ENCODE measurements around the gene SMIM11. TPM values are rescaled to one million over a fixed set of nuclear protein-coding genes. Genes with fewer than 3 reads are reported as not detected.
"Not testable (repeated sequence)": the region's sequence is repeated elsewhere in the genome, so short reads cannot be mapped to it uniquely, and the experiment has no call there.

The SMIM11 gene
- total RNA-seq, 1 donor from 2014 or later = 1.6 TPM

GRCh38 chr21:34383724-34384415, 8.6 kb downstream of the SMIM11 start:
- not testable (repeated sequence) for H3K9me3 ChIP-seq (ENCODE audit: insufficient read depth, low read depth, low read length); H3K27ac Mint-ChIP-seq (ENCODE audit: unreplicated experiment); H3K9ac ChIP-seq (ENCODE audit: low read length); H3K27me3 Mint-ChIP-seq (ENCODE audit: low read depth, unreplicated experiment); H3K36me3 Mint-ChIP-seq (ENCODE audit: low read depth, unreplicated experiment); H3K4me1 Mint-ChIP-seq (ENCODE audit: low read depth, unreplicated experiment); H3K27ac ChIP-seq (ENCODE audit: low read depth, low read length); H3K4me3 Mint-ChIP-seq (ENCODE audit: unreplicated experiment); H3K9me3 Mint-ChIP-seq (ENCODE audit: unreplicated experiment); H4K20me1 ChIP-seq (ENCODE audit: insufficient read depth, low read length); H3K79me2 ChIP-seq (ENCODE audit: insufficient read depth, low read length); H3K36me3 ChIP-seq (ENCODE audit: insufficient read depth, low read length); DNase-seq (ENCODE audit: low read depth); H3K4me3 ChIP-seq (ENCODE audit: insufficient read depth, low read depth, low read length); H2AFZ ChIP-seq (ENCODE audit: low read depth, low read length); FAIRE-seq; H3K4me1 ChIP-seq (ENCODE audit: insufficient read depth, low read length); H3K27me3 ChIP-seq (ENCODE audit: insufficient read depth, low read length); H3K4me2 ChIP-seq (ENCODE audit: low read length)

- not testable (repeated sequence) for DNase-seq (ENCODE audit: low read depth); H3K4me1 Mint-ChIP-seq (ENCODE audit: low read depth, unreplicated experiment); FAIRE-seq
Observed at GRCh38 chr21:34400522-34400921, 25.2 kb downstream of the SMIM11 start.

GRCh38 chr21:34404742-34405141, 29.4 kb downstream of the SMIM11 start:
- H3K27ac ChIP-seq (ENCODE audit: low read depth, low read length); FAIRE-seq; H3K27me3 ChIP-seq (ENCODE audit: insufficient read depth, low read length); H3K4me3 ChIP-seq (ENCODE audit: insufficient read depth, low read depth, low read length); H3K9me3 Mint-ChIP-seq (ENCODE audit: unreplicated experiment); H3K27me3 Mint-ChIP-seq (ENCODE audit: low read depth, unreplicated experiment); DNase-seq (ENCODE audit: low read depth); H3K4me1 ChIP-seq (ENCODE audit: insufficient read depth, low read length); H3K79me2 ChIP-seq (ENCODE audit: insufficient read depth, low read length); H3K36me3 Mint-ChIP-seq (ENCODE audit: low read depth, unreplicated experiment); H3K27ac Mint-ChIP-seq (ENCODE audit: unreplicated experiment); H3K4me2 ChIP-seq (ENCODE audit: low read length); H3K9ac ChIP-seq (ENCODE audit: low read length); H2AFZ ChIP-seq (ENCODE audit: low read depth, low read length); H3K4me1 Mint-ChIP-seq (ENCODE audit: low read depth, unreplicated experiment); H3K36me3 ChIP-seq (ENCODE audit: insufficient read depth, low read length); H3K4me3 Mint-ChIP-seq (ENCODE audit: unreplicated experiment); H3K9me3 ChIP-seq (ENCODE audit: insufficient read depth, low read depth, low read length); H4K20me1 ChIP-seq (ENCODE audit: insufficient read depth, low read length): not testable (repeated sequence)

More at GRCh38 chr21:34400522-34400921, 25.2 kb downstream of the SMIM11 start:
- not testable (repeated sequence) for H3K4me1 ChIP-seq (ENCODE audit: insufficient read depth, low read length); H3K27ac ChIP-seq (ENCODE audit: low read depth, low read length); H4K20me1 ChIP-seq (ENCODE audit: insufficient read depth, low read length); H3K27me3 ChIP-seq (ENCODE audit: insufficient read depth, low read length); H3K79me2 ChIP-seq (ENCODE audit: insufficient read depth, low read length); H3K36me3 Mint-ChIP-seq (ENCODE audit: low read depth, unreplicated experiment); H3K36me3 ChIP-seq (ENCODE audit: insufficient read depth, low read length); H3K9me3 Mint-ChIP-seq (ENCODE audit: unreplicated experiment); H3K9ac ChIP-seq (ENCODE audit: low read length); H2AFZ ChIP-seq (ENCODE audit: low read depth, low read length); H3K27ac Mint-ChIP-seq (ENCODE audit: unreplicated experiment); H3K4me3 ChIP-seq (ENCODE audit: insufficient read depth, low read depth, low read length); H3K9me3 ChIP-seq (ENCODE audit: insufficient read depth, low read depth, low read length); H3K4me3 Mint-ChIP-seq (ENCODE audit: unreplicated experiment); H3K27me3 Mint-ChIP-seq (ENCODE audit: low read depth, unreplicated experiment); H3K4me2 ChIP-seq (ENCODE audit: low read length)

- not testable (repeated sequence) for H3K36me3 Mint-ChIP-seq (ENCODE audit: low read depth, unreplicated experiment); DNase-seq (ENCODE audit: low read depth); H3K4me3 ChIP-seq (ENCODE audit: insufficient read depth, low read depth, low read length); H3K9ac ChIP-seq (ENCODE audit: low read length); H3K9me3 Mint-ChIP-seq (ENCODE audit: unreplicated experiment); H3K9me3 ChIP-seq (ENCODE audit: insufficient read depth, low read depth, low read length); H2AFZ ChIP-seq (ENCODE audit: low read depth, low read length); H3K4me1 Mint-ChIP-seq (ENCODE audit: low read depth, unreplicated experiment); H3K4me1 ChIP-seq (ENCODE audit: insufficient read depth, low read length); H3K36me3 ChIP-seq (ENCODE audit: insufficient read depth, low read length); FAIRE-seq; H4K20me1 ChIP-seq (ENCODE audit: insufficient read depth, low read length); H3K27ac Mint-ChIP-seq (ENCODE audit: unreplicated experiment); H3K27ac ChIP-seq (ENCODE audit: low read depth, low read length); H3K4me3 Mint-ChIP-seq (ENCODE audit: unreplicated experiment); H3K4me2 ChIP-seq (ENCODE audit: low read length); H3K79me2 ChIP-seq (ENCODE audit: insufficient read depth, low read length); H3K27me3 Mint-ChIP-seq (ENCODE audit: low read depth, unreplicated experiment); H3K27me3 ChIP-seq (ENCODE audit: insufficient read depth, low read length)
Observed at GRCh38 chr21:34405686-34406085, 30.4 kb downstream of the SMIM11 start.

GRCh38 chr21:34406102-34406501, 30.8 kb downstream of the SMIM11 start:
- H3K27me3 ChIP-seq (ENCODE audit: insufficient read depth, low read length); H3K36me3 ChIP-seq (ENCODE audit: insufficient read depth, low read length); H3K9me3 ChIP-seq (ENCODE audit: insufficient read depth, low read depth, low read length); H2AFZ ChIP-seq (ENCODE audit: low read depth, low read length); H3K36me3 Mint-ChIP-seq (ENCODE audit: low read depth, unreplicated experiment); H3K9ac ChIP-seq (ENCODE audit: low read length); H3K4me2 ChIP-seq (ENCODE audit: low read length); H3K4me3 ChIP-seq (ENCODE audit: insufficient read depth, low read depth, low read length); DNase-seq (ENCODE audit: low read depth); FAIRE-seq; H4K20me1 ChIP-seq (ENCODE audit: insufficient read depth, low read length); H3K9me3 Mint-ChIP-seq (ENCODE audit: unreplicated experiment); H3K79me2 ChIP-seq (ENCODE audit: insufficient read depth, low read length); H3K4me3 Mint-ChIP-seq (ENCODE audit: unreplicated experiment); H3K27me3 Mint-ChIP-seq (ENCODE audit: low read depth, unreplicated experiment); H3K4me1 ChIP-seq (ENCODE audit: insufficient read depth, low read length); H3K27ac Mint-ChIP-seq (ENCODE audit: unreplicated experiment); H3K27ac ChIP-seq (ENCODE audit: low read depth, low read length); H3K4me1 Mint-ChIP-seq (ENCODE audit: low read depth, unreplicated experiment): not testable (repeated sequence)

- not testable (repeated sequence) for H3K36me3 Mint-ChIP-seq (ENCODE audit: low read depth, unreplicated experiment); H4K20me1 ChIP-seq (ENCODE audit: insufficient read depth, low read length)
Observed at GRCh38 chr21:34406676-34407075, 31.4 kb downstream of the SMIM11 start.

More at GRCh38 chr21:34406676-34407075, 31.4 kb downstream of the SMIM11 start:
- H3K27me3 Mint-ChIP-seq (ENCODE audit: low read depth, unreplicated experiment); H3K27ac Mint-ChIP-seq (ENCODE audit: unreplicated experiment); H3K4me1 Mint-ChIP-seq (ENCODE audit: low read depth, unreplicated experiment); H3K79me2 ChIP-seq (ENCODE audit: insufficient read depth, low read length); H3K4me1 ChIP-seq (ENCODE audit: insufficient read depth, low read length); H3K27ac ChIP-seq (ENCODE audit: low read depth, low read length); H3K9me3 Mint-ChIP-seq (ENCODE audit: unreplicated experiment); H3K4me2 ChIP-seq (ENCODE audit: low read length); H3K9me3 ChIP-seq (ENCODE audit: insufficient read depth, low read depth, low read length); H3K4me3 Mint-ChIP-seq (ENCODE audit: unreplicated experiment); H2AFZ ChIP-seq (ENCODE audit: low read depth, low read length); FAIRE-seq; H3K27me3 ChIP-seq (ENCODE audit: insufficient read depth, low read length); H3K4me3 ChIP-seq (ENCODE audit: insufficient read depth, low read depth, low read length); DNase-seq (ENCODE audit: low read depth); H3K36me3 ChIP-seq (ENCODE audit: insufficient read depth, low read length); H3K9ac ChIP-seq (ENCODE audit: low read length): not testable (repeated sequence)

Data from astrocyte (in vitro differentiated cells and primary cell).